GM12878 (cell line): ENCODE data around the gene LRP1B.

ENCODE experiments used
- ATF7 ChIP-seq: fragments of 450-650 bp; IDR thresholded peaks from 2 replicates; pipeline ENCODE4 v1.6.1; 2016; ENCODE audit warnings: low read depth, mild to moderate bottlenecking
- CTCF ChIP-seq, 3 experiments: IDR thresholded peaks in 2 of 3; conservative IDR thresholded peaks in 1 of 3; 2 replicates each; pipeline ENCODE4 v1.5.1; 2011; ENCODE audit warnings: low read depth in 3 of 3, low read length in 3 of 3, mild to moderate bottlenecking in 3 of 3, control low read depth in 2 of 3, moderate library complexity in 2 of 3, inconsistent platforms in 1 of 3, mixed read lengths in 1 of 3; ENCODE audit not compliant: control insufficient read depth in 2 of 3, insufficient read depth in 1 of 3; ENCODE audit errors: extremely low read depth in 1 of 3
- EED ChIP-seq: sonication (generic); IDR thresholded peaks from 2 replicates; pipeline ENCODE4 v1.6.1; 2016; ENCODE audit warnings: antibody characterized with exemption, low read depth
- EP300 ChIP-seq, 2 experiments: fragments of 150-350 bp in 1 of 2; IDR thresholded peaks; 2 replicates each; pipeline ENCODE4 v1.6.1; 2011 to 2012; ENCODE audit warnings: low read depth in 2 of 2, low read length in 2 of 2, borderline replicate concordance in 1 of 2, improper control_type of control experiment in 1 of 2, inconsistent platforms in 1 of 2; ENCODE audit not compliant: control insufficient read depth in 1 of 2
- MXI1 ChIP-seq: fragments of 150-350 bp; IDR thresholded peaks from 2 replicates; pipeline ENCODE4 v1.6.1; 2011; ENCODE audit warnings: low read depth, mild to moderate bottlenecking, inconsistent platforms, low read length, improper control_type of control experiment
- POLR2A ChIP-seq: IDR thresholded peaks from 2 replicates; pipeline ENCODE4 v1.6.1; 2011; ENCODE audit warnings: low read depth, mild to moderate bottlenecking, low read length
- POLR2AphosphoS5 ChIP-seq: IDR thresholded peaks from 2 replicates; pipeline ENCODE4 v1.6.1; 2011; ENCODE audit warnings: mild to moderate bottlenecking, low read length, inconsistent platforms
- REST ChIP-seq: IDR thresholded peaks from 2 replicates; pipeline ENCODE4 v1.6.1; 2012; ENCODE audit warnings: mild to moderate bottlenecking, low read depth, low read length
- TAF1 ChIP-seq: IDR thresholded peaks from 2 replicates; pipeline ENCODE4 v1.6.1; 2011; ENCODE audit warnings: mild to moderate bottlenecking, low read depth, low read length, borderline replicate concordance
- TCF3 ChIP-seq: IDR thresholded peaks from 2 replicates; pipeline ENCODE4 v1.6.1; 2012; ENCODE audit warnings: low read depth, mild to moderate bottlenecking, low read length, borderline replicate concordance; ENCODE audit not compliant: insufficient read depth
- ZNF384 ChIP-seq: IDR thresholded peaks from 2 replicates; pipeline ENCODE4 v1.6.1; 2012; ENCODE audit warnings: low read depth, mild to moderate bottlenecking, low read length, improper control_type of control experiment, borderline replicate concordance
- ZZZ3 ChIP-seq: IDR thresholded peaks from 2 replicates; pipeline ENCODE4 v1.6.1; 2011; ENCODE audit warnings: low read depth; ENCODE audit not compliant: control insufficient read depth, insufficient read length
- TF ChIP-seq, protein P1 (sequence below): fragments of 450-650 bp; IDR thresholded peaks from 2 replicates; pipeline ENCODE4 v1.6.1; 2018; ENCODE audit warnings: mild to moderate bottlenecking, low read depth, moderate library complexity; ENCODE audit not compliant: partially characterized antibody

- TF ChIP-seq TAF1 = no peak
- TF ChIP-seq, protein P1, sequence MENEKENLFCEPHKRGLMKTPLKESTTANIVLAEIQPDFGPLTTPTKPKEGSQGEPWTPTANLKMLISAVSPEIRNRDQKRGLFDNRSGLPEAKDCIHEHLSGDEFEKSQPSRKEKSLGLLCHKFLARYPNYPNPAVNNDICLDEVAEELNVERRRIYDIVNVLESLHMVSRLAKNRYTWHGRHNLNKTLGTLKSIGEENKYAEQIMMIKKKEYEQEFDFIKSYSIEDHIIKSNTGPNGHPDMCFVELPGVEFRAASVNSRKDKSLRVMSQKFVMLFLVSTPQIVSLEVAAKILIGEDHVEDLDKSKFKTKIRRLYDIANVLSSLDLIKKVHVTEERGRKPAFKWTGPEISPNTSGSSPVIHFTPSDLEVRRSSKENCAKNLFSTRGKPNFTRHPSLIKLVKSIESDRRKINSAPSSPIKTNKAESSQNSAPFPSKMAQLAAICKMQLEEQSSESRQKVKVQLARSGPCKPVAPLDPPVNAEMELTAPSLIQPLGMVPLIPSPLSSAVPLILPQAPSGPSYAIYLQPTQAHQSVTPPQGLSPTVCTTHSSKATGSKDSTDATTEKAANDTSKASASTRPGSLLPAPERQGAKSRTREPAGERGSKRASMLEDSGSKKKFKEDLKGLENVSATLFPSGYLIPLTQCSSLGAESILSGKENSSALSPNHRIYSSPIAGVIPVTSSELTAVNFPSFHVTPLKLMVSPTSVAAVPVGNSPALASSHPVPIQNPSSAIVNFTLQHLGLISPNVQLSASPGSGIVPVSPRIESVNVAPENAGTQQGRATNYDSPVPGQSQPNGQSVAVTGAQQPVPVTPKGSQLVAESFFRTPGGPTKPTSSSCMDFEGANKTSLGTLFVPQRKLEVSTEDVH = no peak
- TF ChIP-seq REST = no peak
- no peak for TF ChIP-seq POLR2A
- no peak for TF ChIP-seq CTCF (IDR thresholded peaks at IDR 0.05 in 2 of 3, conservative IDR thresholded peaks at IDR 0.05 in 1 of 3; ENCODE audit: control insufficient read depth in 2 of 3, extremely low read depth in 1 of 3, insufficient read depth in 1 of 3, low read depth in 3 of 3, low read length in 3 of 3)
- no peak for TF ChIP-seq EED
- no peak for TF ChIP-seq MXI1
- TF ChIP-seq ZNF384 = no peak
- no peak for TF ChIP-seq POLR2AphosphoS5
- TF ChIP-seq ZZZ3 = no peak
- no peak for TF ChIP-seq ATF7
- no peak for TF ChIP-seq TCF3
- TF ChIP-seq EP300 (IDR thresholded peaks at IDR 0.05; ENCODE audit: borderline replicate concordance in 1 of 2, control insufficient read depth in 1 of 2, low read depth in 2 of 2, low read length in 2 of 2) = no peak
These were observed 607.6 kb downstream of the LRP1B start for GRCh38 chr2:141523199-141523598.
